HEK293 (cell line): ENCODE results near the gene PPP2R3C.

ENCODE experiments used
- CTCF ChIA-PET: fragments of 350-600 bp; formaldehyde crosslinking; extraction: SDS; loops from one replicate; lab custom pipeline; 2021; ENCODE audit warnings: antibody characterized with exemption; lab: Yijun Ruan, JAX
- POLR2A ChIA-PET: fragments of 300-600 bp; formaldehyde crosslinking; extraction: SDS; loops from one replicate; lab custom pipeline; 2020; ENCODE audit warnings: antibody characterized with exemption, inconsistent platforms; lab: Yijun Ruan, JAX
- H3K27ac ChIP-seq: fragments of 200-500 bp; sonication (Bioruptor generic); 2 replicates; pipeline ENCODE4 v1.5.1; 2014; ENCODE audit warnings: low read depth, low read length, control low read depth, inconsistent platforms; ENCODE audit errors: extremely low read depth
- H3K36me3 ChIP-seq, 2 experiments: fragments of 200-500 bp in 1 of 2; sonication (Bioruptor generic) in 1 of 2; 1 replicate in 1 of 2; 2 replicates in 1 of 2; pipeline ENCODE4 v1.5.1; 2014 to 2017; ENCODE audit warnings: inconsistent platforms in 2 of 2, low read length in 2 of 2; ENCODE audit not compliant: control insufficient read depth in 2 of 2, insufficient read depth in 1 of 2
- H3K4me1 ChIP-seq: fragments of 200-500 bp; sonication (Bioruptor generic); 2 replicates; pipeline ENCODE4 v1.5.1; 2014; ENCODE audit warnings: mild to moderate bottlenecking, low read length, inconsistent platforms; ENCODE audit not compliant: control insufficient read depth, insufficient read depth
- H3K4me3 ChIP-seq: 2 replicates; pipeline ENCODE4 v1.5.1; 2011; ENCODE audit warnings: low read depth, mild to moderate bottlenecking, control low read depth, low read length, moderate library complexity
- H3K9me3 ChIP-seq: fragments of 200-500 bp; sonication (Bioruptor generic); 2 replicates; pipeline ENCODE4 v1.5.1; 2014; ENCODE audit warnings: low read depth, low read length, inconsistent platforms; ENCODE audit not compliant: control insufficient read depth, insufficient read depth
- IKZF3 ChIP-seq: fragments of 450-650 bp; IDR thresholded peaks from 2 replicates; pipeline ENCODE4 v1.5.0; 2018; ENCODE audit warnings: missing biosample characterization, mild to moderate bottlenecking, missing genetic modification characterization, moderate library complexity
- KLF1 ChIP-seq: fragments of 450-650 bp; formaldehyde crosslinking; IDR thresholded peaks from 2 replicates; pipeline ENCODE4 v1.5.1; 2016; ENCODE audit warnings: missing biosample characterization, missing genetic modification characterization
- KLF16 ChIP-seq: fragments of 450-650 bp; formaldehyde crosslinking; IDR thresholded peaks from 2 replicates; pipeline ENCODE4 v1.5.1; 2017; ENCODE audit warnings: missing biosample characterization, missing genetic modification characterization
- OSR2 ChIP-seq: fragments of 450-650 bp; formaldehyde crosslinking; IDR thresholded peaks from 2 replicates; pipeline ENCODE4 v1.5.1; 2016; ENCODE audit warnings: missing biosample characterization, missing genetic modification characterization
- OVOL3 ChIP-seq: fragments of 450-650 bp; formaldehyde crosslinking; IDR thresholded peaks from 2 replicates; pipeline ENCODE4 v1.5.1; 2016; ENCODE audit warnings: missing biosample characterization, missing genetic modification characterization
- PRDM6 ChIP-seq: fragments of 450-650 bp; formaldehyde crosslinking; IDR thresholded peaks from 2 replicates; pipeline ENCODE4 v1.5.1; 2017; ENCODE audit warnings: missing biosample characterization, missing genetic modification characterization
- SP7 ChIP-seq: fragments of 450-650 bp; formaldehyde crosslinking; IDR thresholded peaks from 2 replicates; pipeline ENCODE4 v1.5.1; 2016; ENCODE audit warnings: missing biosample characterization, missing genetic modification characterization
- WT1 ChIP-seq: fragments of 450-650 bp; formaldehyde crosslinking; IDR thresholded peaks from 2 replicates; pipeline ENCODE4 v1.5.1; 2016; ENCODE audit warnings: missing biosample characterization, missing genetic modification characterization
- ZBTB1 ChIP-seq: fragments of 450-650 bp; formaldehyde crosslinking; IDR thresholded peaks from 2 replicates; pipeline ENCODE4 v1.5.1; 2016; ENCODE audit warnings: missing biosample characterization, missing genetic modification characterization
- ZBTB26 ChIP-seq: fragments of 450-650 bp; formaldehyde crosslinking; optimal IDR thresholded peaks from 2 replicates; pipeline ENCODE3; 2016; ENCODE audit warnings: missing biosample characterization, mild to moderate bottlenecking, missing genetic modification characterization
- ZBTB8A ChIP-seq: fragments of 450-650 bp; formaldehyde crosslinking; IDR thresholded peaks from 2 replicates; pipeline ENCODE4 v1.5.1; 2016; ENCODE audit warnings: missing biosample characterization, missing genetic modification characterization
- ZEB2 ChIP-seq: fragments of 450-650 bp; formaldehyde crosslinking; IDR thresholded peaks from 2 replicates; pipeline ENCODE4 v1.5.1; 2016; ENCODE audit warnings: missing biosample characterization, missing genetic modification characterization
- ZFHX2 ChIP-seq: fragments of 450-650 bp; formaldehyde crosslinking; conservative IDR thresholded peaks from 2 replicates; pipeline ENCODE4 v1.5.1; 2016; ENCODE audit warnings: missing biosample characterization, missing genetic modification characterization
- ZNF138 ChIP-seq: fragments of 450-650 bp; formaldehyde crosslinking; IDR thresholded peaks from 2 replicates; pipeline ENCODE4 v1.5.1; 2016; ENCODE audit warnings: missing biosample characterization, missing genetic modification characterization, borderline replicate concordance
- ZNF140 ChIP-seq: fragments of 450-650 bp; formaldehyde crosslinking; IDR thresholded peaks from 2 replicates; pipeline ENCODE4 v1.5.1; 2016; ENCODE audit warnings: missing biosample characterization, missing genetic modification characterization
- ZNF148 ChIP-seq: fragments of 450-650 bp; formaldehyde crosslinking; IDR thresholded peaks from 2 replicates; pipeline ENCODE4 v1.5.0; 2017; ENCODE audit warnings: missing biosample characterization, missing genetic modification characterization, borderline replicate concordance
- ZNF24 ChIP-seq: fragments of 450-650 bp; formaldehyde crosslinking; IDR thresholded peaks from 2 replicates; pipeline ENCODE4 v1.5.1; 2016; ENCODE audit warnings: missing biosample characterization, missing genetic modification characterization
- ZNF311 ChIP-seq: fragments of 450-650 bp; formaldehyde crosslinking; IDR thresholded peaks from 2 replicates; pipeline ENCODE4 v1.5.1; 2017; ENCODE audit warnings: missing biosample characterization, missing genetic modification characterization, borderline replicate concordance
- ZNF366 ChIP-seq: fragments of 450-650 bp; formaldehyde crosslinking; conservative IDR thresholded peaks from 2 replicates; pipeline ENCODE4 v1.5.1; 2016; ENCODE audit warnings: missing biosample characterization, missing genetic modification characterization
- ZNF433 ChIP-seq: fragments of 450-650 bp; formaldehyde crosslinking; IDR thresholded peaks from 2 replicates; pipeline ENCODE4 v1.5.1; 2016; ENCODE audit warnings: missing biosample characterization, missing genetic modification characterization, low read depth
- ZNF544 ChIP-seq: fragments of 450-650 bp; formaldehyde crosslinking; IDR thresholded peaks from 2 replicates; pipeline ENCODE4 v1.5.0; 2017; ENCODE audit warnings: missing biosample characterization, missing genetic modification characterization
- ZNF626 ChIP-seq: fragments of 450-650 bp; sonication (Bioruptor Pico); formaldehyde crosslinking; IDR thresholded peaks from 2 replicates; pipeline ENCODE4 v1.5.1; 2018; ENCODE audit warnings: missing biosample characterization, missing genetic modification characterization, inconsistent platforms
- ZNF791 ChIP-seq: fragments of 450-650 bp; formaldehyde crosslinking; IDR thresholded peaks from 2 replicates; pipeline ENCODE4 v1.5.1; 2016; ENCODE audit warnings: missing biosample characterization, missing genetic modification characterization
- ZNF843 ChIP-seq: fragments of 450-650 bp; formaldehyde crosslinking; IDR thresholded peaks from 2 replicates; pipeline ENCODE4 v1.5.1; 2016; ENCODE audit warnings: missing biosample characterization, missing genetic modification characterization
- TF ChIP-seq, protein P1 (sequence below): fragments of 450-650 bp; formaldehyde crosslinking; IDR thresholded peaks from 2 replicates; pipeline ENCODE4 v1.5.1; 2016; ENCODE audit warnings: missing biosample characterization, missing genetic modification characterization
- TF ChIP-seq, protein P2 (sequence below): fragments of 450-650 bp; formaldehyde crosslinking; IDR thresholded peaks from 2 replicates; pipeline ENCODE4 v1.5.1; 2016; ENCODE audit warnings: missing biosample characterization, missing genetic modification characterization
- TF ChIP-seq, protein P3 (sequence below): sonication (generic); formaldehyde crosslinking; IDR thresholded peaks from 2 replicates; pipeline ENCODE4 v1.8.1; 2022; ENCODE audit warnings: mild to moderate bottlenecking, moderate library complexity, missing genetic modification reagents

The PPP2R3C gene

DNA sequence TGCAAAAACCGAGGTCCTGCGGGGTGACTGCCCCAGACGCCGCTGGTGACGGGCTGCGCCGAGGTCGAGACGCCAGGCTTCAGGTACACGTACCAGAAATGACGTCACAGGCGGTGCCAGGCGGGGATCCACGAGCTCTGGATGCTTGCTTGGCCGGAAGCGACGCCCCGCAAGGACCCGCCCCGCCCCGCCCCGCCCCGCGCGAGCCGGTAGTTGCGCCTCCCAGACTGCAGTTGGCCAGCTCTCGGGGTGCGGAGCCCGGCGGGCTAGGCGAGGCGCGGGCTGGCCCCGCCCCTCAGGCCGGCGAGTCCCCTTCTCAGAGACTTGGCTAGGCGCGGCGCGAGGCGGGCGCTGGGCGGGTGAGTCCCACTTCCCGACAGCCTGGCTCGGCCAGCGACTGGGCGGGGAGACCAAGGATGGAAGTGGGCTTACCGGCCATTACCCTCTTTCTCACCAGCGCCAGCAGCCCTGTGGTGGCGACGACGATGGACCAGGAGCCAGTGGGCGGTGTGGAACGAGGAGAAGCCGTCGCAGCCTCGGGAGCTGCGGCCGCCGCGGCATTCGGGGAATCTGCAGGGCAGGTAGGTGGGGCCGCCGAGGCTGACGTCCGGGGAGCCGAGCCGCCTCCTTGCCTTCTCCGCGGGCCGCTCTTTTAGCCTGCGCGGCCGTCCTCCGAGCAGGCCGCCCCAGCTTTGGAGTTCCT is 75.6 kb downstream of the PPP2R3C start, which contains the start of gene FAM177A1:
TSS of gene FAM177A1 (plus strand) at position 225 of the 703 bp plus-strand sequence. CDS start at position 417, 192 bp downstream.
- Histone ChIP-seq H3K36me3 (peaks cover 8 to 9% of the 10 kb centered on the region in 2 experiments; a peak in 2 of 3 replicates), H3K4me1 (peaks cover 3% of the 10 kb centered on the region; the same call in 1 of the 2 replicates), H3K4me3 (peak within 1 kb of the TSS; percentile 92), H3K9me3 (no peaks in the 10 kb centered on the region), H3K27ac (peak within 1 kb of the TSS; percentile 90)
- CTCF ChIA-PET = interaction anchor here (0.6 to 0.7 kb wide), 2 partner anchors 34 to 68 kb away, joined by 3 read pairs; no protein-coding TSS in a partner anchor
- POLR2A ChIA-PET = interaction anchor here (0.5 to 2.1 kb wide), 17 partner anchors 10 to 780 kb away, joined by 3 to 11 read pairs (median 4); partner anchors contain the start of genes BAZ1A, BRMS1L, PPP2R3C and PRORP
- TF ChIP-seq ZNF140 (tag by site-specific recombination) (no peak), ZNF148 (tag by site-specific recombination) (no peak), ZNF433 (no peak), ZNF791 (tag by site-specific recombination) (no peak), OVOL3 (tag by site-specific recombination) (peak; percentile 41; the same call in 1 of the 2 replicates), KLF1 (tag by site-specific recombination) (peak; percentile 91), ZNF138 (tag by site-specific recombination) (no peak), ZNF311 (tag by site-specific recombination) (no peak), KLF16 (tag by site-specific recombination) (peak; percentile 87; the same call in 1 of the 2 replicates), ZBTB1 (tag by site-specific recombination) (no peak; the same call in 1 of the 2 replicates), ZNF366 (no peak), ZFHX2 (tag by site-specific recombination) (peak; percentile 65), PRDM6 (tag by site-specific recombination) (no peak), OSR2 (tag by site-specific recombination) (peak; percentile 39; the same call in 1 of the 2 replicates), WT1 (tag by site-specific recombination) (no peak), ZBTB26 (tag by site-specific recombination) (peak; percentile 82), SP7 (tag by site-specific recombination) (peak; percentile 68), ZBTB8A (peak; percentile 99), ZNF626 (no peak), IKZF3 (tag by site-specific recombination) (peak; percentile 57; the same call in 1 of the 2 replicates), ZEB2 (tag by site-specific recombination) (peak; percentile 75), ZNF544 (tag by site-specific recombination) (no peak), ZNF24 (tag by site-specific recombination) (0 out of 2 replicates have a peak, but pooled peaks have one; percentile 45), ZNF843 (tag by site-specific recombination) (no peak; the same call in 1 of the 2 replicates)
- TF ChIP-seq, protein P1, sequence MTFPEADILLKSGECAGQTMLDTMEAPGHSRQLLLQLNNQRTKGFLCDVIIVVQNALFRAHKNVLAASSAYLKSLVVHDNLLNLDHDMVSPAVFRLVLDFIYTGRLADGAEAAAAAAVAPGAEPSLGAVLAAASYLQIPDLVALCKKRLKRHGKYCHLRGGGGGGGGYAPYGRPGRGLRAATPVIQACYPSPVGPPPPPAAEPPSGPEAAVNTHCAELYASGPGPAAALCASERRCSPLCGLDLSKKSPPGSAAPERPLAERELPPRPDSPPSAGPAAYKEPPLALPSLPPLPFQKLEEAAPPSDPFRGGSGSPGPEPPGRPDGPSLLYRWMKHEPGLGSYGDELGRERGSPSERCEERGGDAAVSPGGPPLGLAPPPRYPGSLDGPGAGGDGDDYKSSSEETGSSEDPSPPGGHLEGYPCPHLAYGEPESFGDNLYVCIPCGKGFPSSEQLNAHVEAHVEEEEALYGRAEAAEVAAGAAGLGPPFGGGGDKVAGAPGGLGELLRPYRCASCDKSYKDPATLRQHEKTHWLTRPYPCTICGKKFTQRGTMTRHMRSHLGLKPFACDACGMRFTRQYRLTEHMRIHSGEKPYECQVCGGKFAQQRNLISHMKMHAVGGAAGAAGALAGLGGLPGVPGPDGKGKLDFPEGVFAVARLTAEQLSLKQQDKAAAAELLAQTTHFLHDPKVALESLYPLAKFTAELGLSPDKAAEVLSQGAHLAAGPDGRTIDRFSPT (tag by site-specific recombination) = peak; percentile 74; the same call in 1 of the 2 replicates
- TF ChIP-seq, protein P2, sequence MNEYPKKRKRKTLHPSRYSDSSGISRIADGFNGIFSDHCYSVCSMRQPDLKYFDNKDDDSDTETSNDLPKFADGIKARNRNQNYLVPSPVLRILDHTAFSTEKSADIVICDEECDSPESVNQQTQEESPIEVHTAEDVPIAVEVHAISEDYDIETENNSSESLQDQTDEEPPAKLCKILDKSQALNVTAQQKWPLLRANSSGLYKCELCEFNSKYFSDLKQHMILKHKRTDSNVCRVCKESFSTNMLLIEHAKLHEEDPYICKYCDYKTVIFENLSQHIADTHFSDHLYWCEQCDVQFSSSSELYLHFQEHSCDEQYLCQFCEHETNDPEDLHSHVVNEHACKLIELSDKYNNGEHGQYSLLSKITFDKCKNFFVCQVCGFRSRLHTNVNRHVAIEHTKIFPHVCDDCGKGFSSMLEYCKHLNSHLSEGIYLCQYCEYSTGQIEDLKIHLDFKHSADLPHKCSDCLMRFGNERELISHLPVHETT (tag by site-specific recombination) = no peak
- TF ChIP-seq, protein P3, sequence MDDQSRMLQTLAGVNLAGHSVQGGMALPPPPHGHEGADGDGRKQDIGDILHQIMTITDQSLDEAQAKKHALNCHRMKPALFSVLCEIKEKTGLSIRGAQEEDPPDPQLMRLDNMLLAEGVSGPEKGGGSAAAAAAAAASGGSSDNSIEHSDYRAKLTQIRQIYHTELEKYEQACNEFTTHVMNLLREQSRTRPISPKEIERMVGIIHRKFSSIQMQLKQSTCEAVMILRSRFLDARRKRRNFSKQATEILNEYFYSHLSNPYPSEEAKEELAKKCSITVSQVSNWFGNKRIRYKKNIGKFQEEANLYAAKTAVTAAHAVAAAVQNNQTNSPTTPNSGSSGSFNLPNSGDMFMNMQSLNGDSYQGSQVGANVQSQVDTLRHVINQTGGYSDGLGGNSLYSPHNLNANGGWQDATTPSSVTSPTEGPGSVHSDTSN (CRISPR knock-in tag) = peak; percentile 72; the same call in 1 of the 2 replicates
